Upper lobe of left lung (tissue), 4 donors: Measurements from ENCODE around the gene TSPAN31.

Experiments
- CTCF ChIP-seq, 6 experiments: fragments of 450-650 bp in 4 of 6; fragments of 200-600 bp in 2 of 6; sonication (generic) in 2 of 6; IDR thresholded peaks; one replicate each; pipeline ENCODE4 v1.5.1; 2016 to 2019; ENCODE audit warnings: antibody characterized with exemption in 6 of 6
- EP300 ChIP-seq, 4 donors: sonication (generic); formaldehyde crosslinking; IDR thresholded peaks; one replicate each; pipeline ENCODE4 v1.5.1; 2017; ENCODE audit warnings: antibody characterized with exemption in 4 of 4, control low read depth in 2 of 4
- POLR2A ChIP-seq, 4 donors: fragments of 450-650 bp; IDR thresholded peaks; one replicate each; pipeline ENCODE4 v1.5.1; 2016 to 2017; ENCODE audit warnings: antibody characterized with exemption in 4 of 4, mild to moderate bottlenecking in 2 of 4
- POLR2AphosphoS5 ChIP-seq, 2 donors: sonication (generic); formaldehyde crosslinking; IDR thresholded peaks; one replicate each; pipeline ENCODE4 v1.5.1; 2017; ENCODE audit warnings: antibody characterized with exemption in 2 of 2

- TF ChIP-seq CTCF (IDR thresholded peaks at IDR 0.05) (no peak), POLR2A (IDR thresholded peaks at IDR 0.05) (no peak), POLR2AphosphoS5 (IDR thresholded peaks at IDR 0.05) (no peak), EP300 (IDR thresholded peaks at IDR 0.05) (no peak)
Observed at GRCh38 chr12:57749061-57749460, 4.2 kb downstream of the TSPAN31 start.
